ENCODE results near the gene TBX4.
"Not testable (repeated sequence)": the region's sequence is repeated elsewhere in the genome, so short reads cannot be mapped to it uniquely, and the experiment has no call there.

Gene TBX4

GRCh38 chr17:61429274-61429673 is 22.9 kb upstream of the TBX4 start:
- DNase-seq (ENCODE audit: low spot score), result no peak

GRCh38 chr17:61429831-61430230 is 22.4 kb upstream of the TBX4 start:
- DNase-seq (ENCODE audit: low spot score), result not testable (repeated sequence)

GRCh38 chr17:61431594-61432311 is 20.5 kb upstream of the TBX4 start:
- no peak for DNase-seq (ENCODE audit: low spot score)

GRCh38 chr17:61436273-61436672 is 15.9 kb upstream of the TBX4 start:
- DNase-seq (ENCODE audit: low spot score), result no peak

DNA sequence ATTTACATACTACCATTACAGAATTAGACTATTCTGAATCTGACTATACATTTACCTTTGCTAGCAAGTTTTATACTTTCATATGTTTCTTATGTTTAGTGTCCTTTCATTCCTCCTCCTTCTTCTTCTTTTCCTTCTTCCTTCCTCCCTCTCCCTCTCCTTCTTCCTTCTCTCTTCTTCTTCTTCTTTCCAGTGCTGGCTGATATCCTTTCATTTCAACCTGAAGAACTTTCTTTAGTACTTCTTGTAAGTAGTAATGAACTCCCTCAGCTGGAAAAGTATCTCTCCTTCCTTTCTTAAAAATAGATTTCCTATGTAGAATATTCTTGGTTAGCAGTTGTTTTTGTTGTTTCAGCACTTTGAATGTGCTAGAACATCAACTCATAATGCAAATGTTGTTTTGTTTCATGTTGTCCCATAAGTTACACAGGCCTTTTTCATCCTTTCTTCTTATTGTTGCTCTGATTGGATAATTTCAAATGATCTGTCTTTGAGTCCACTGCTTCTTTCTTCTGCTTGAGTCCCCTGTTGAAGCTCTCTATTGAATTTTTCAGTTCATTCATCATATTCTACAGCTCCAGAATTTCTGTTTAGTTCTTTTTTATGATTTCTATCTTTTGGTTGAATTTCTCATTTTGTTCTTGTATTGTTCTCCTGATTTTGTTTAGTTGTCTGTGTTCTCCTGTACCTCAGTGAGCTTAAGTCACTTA is 15.1 kb upstream of the TBX4 start:
- no peak for DNase-seq (ENCODE audit: low spot score)

- DNase-seq (ENCODE audit: low spot score), result no peak
These were observed 11.5 kb upstream of the TBX4 start for GRCh38 chr17:61440697-61441096.

GRCh38 chr17:61441507-61441906 is 10.7 kb upstream of the TBX4 start:
- DNase-seq (ENCODE audit: low spot score), result not testable (repeated sequence)

DNA sequence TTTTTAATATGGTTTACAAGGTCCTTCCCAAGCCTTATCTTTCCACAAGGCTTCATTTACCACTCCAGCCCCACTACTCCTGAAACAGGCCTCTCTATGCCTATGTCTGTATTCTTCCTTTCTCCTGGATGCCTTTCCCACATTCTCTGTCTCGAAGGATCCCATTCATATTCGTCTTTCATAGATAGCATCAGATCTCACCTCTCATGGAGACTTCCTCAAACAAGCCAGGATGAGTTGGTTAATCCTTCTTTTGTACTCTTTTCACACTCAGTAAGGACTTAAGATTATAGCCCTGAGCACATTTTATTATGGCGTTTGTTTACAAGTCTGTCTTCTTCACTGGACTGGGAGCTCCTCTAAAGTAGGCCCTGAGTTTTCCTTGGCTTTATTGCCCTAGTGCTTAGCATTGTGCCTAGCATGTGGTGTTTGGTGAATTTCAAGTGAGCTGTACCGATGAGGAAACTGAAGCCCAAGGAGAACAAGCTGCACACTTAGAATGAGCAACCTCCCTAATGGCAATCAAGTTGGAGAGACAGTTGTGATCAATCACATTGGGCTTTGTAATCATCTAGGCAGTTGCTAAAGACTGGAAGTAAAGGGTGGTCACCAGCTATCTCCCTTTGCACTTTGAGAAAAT is 10.0 kb upstream of the TBX4 start:
- DNase-seq (ENCODE audit: low spot score), result no peak

- DNase-seq (ENCODE audit: low spot score), result no peak
These were observed 9.2 kb upstream of the TBX4 start for GRCh38 chr17:61442878-61443474.

DNA sequence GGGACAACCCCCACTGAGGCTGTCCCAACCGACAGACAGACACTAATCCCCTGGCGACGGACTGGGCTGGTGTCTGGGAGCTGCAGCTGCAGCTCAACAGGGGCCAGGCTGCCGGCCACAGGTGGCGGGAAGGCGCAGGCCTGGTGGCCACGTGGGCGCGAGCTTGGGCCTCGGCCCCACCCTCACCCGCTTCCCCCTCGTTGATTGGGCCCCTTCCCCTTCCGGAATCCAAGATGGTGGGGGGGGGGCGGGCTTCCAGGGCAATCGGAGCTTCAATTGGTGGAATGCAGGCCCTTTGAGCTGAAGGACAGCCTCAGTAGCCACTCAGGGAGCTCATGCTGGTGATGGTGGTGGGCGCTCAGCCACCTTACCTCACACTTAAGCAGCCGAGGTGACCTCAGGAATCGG is 8.7 kb upstream of the TBX4 start:
- DNase-seq (ENCODE audit: low spot score), result no peak

- DNase-seq (ENCODE audit: low spot score), result no peak
These were observed 8.1 kb upstream of the TBX4 start for GRCh38 chr17:61444075-61444474.

GRCh38 chr17:61444831-61445230 is 7.4 kb upstream of the TBX4 start:
- no peak for DNase-seq (ENCODE audit: low spot score)

- DNase-seq (ENCODE audit: low spot score), result no peak
These were observed 4.9 kb upstream of the TBX4 start for GRCh38 chr17:61447358-61447757.

DNA sequence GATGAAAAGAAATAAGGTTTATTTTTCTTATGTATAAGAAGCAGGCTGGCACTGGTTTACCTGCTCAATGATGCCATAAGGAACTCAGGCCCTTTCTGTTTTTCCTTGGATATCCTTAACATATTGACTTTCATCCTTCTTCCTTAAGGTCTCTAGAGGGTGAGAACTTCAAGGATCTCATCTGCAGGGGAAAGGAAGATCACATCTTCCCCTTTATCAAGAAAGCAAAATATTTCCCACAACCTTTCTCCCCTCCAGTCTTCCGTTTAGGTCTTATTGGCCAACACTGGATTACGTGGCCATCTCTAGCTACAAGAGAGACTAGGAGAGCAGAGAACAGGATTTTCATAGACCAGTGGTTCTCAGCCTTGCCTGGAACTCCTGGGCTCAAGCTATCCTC is 4.2 kb upstream of the TBX4 start:
- no peak for DNase-seq (ENCODE audit: low spot score)

GRCh38 chr17:61449140-61449539 is 3.1 kb upstream of the TBX4 start:
- not testable (repeated sequence) for DNase-seq (ENCODE audit: low spot score)

- no peak for DNase-seq (ENCODE audit: low spot score)
These were observed 2.2 kb upstream of the TBX4 start for GRCh38 chr17:61449707-61450640.

GRCh38 chr17:61450641-61451537 is 1.3 kb upstream of the TBX4 start:
- DNase-seq (ENCODE audit: low spot score), result no peak

- DNase-seq (ENCODE audit: low spot score), result no peak
These were observed 503 bp upstream of the TBX4 start for GRCh38 chr17:61451538-61452300.

DNA sequence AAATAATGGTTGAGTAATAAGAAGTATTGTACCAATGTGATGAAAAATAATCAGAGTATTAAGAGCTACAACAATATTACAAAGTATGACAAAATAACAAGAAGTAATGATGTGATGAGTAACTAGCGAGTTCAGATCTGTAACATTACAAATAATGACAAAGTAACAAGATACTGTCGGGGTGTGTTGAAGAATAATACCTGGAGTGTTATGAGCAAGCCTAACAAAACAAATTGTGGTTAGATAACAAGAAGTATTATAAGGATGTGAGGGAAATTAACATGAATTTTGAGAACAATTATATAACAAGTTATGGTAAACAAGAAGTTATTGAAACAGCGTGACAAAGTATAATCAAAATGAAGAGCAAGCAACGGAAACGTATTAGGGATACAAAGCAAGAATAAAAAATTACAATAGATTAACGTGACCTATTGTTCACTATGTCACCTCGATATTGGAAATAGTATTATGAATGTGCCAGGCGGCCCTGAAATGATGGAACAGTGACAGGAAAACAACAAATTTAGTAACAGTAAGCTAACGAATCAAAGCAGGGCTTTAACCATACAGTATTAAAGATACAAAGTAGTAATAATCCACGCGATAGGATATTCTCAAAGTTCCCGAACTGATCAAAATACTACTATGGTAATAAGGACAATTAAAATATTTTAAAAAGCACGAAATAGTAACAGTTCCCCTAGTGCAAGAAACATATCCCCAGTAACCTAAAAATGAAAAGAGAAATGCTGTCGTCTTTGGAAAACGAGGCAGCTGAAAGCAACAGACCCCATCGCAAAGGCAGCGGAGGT is 1.6 kb downstream of the TBX4 start:
- DNase-seq (ENCODE audit: low spot score), result no peak
